Muscle of arm (tissue), 12 donors: ENCODE data around the gene VEZF1. TPM values are rescaled to one million over a fixed set of nuclear protein-coding genes. Genes with fewer than 3 reads are reported as not detected.

Experiments used
- DNase-seq: peaks from one replicate; pipeline ENCODE4 v3.0.0-alpha.2; 2013
- polyA plus RNA-seq, 12 donors: library from polyadenylated mRNA; unstranded; fragments of 120-200 nt; gene quantifications; one replicate each; pipeline ENCODE4 v1.2.1, GENCODE V29; 2013; ENCODE audit not compliant: insufficient read length in 12 of 12

The VEZF1 gene
- polyA plus RNA-seq, 12 donors = 41.1 to 77.1 (median 54.7) TPM; not detected in 1

DNA sequence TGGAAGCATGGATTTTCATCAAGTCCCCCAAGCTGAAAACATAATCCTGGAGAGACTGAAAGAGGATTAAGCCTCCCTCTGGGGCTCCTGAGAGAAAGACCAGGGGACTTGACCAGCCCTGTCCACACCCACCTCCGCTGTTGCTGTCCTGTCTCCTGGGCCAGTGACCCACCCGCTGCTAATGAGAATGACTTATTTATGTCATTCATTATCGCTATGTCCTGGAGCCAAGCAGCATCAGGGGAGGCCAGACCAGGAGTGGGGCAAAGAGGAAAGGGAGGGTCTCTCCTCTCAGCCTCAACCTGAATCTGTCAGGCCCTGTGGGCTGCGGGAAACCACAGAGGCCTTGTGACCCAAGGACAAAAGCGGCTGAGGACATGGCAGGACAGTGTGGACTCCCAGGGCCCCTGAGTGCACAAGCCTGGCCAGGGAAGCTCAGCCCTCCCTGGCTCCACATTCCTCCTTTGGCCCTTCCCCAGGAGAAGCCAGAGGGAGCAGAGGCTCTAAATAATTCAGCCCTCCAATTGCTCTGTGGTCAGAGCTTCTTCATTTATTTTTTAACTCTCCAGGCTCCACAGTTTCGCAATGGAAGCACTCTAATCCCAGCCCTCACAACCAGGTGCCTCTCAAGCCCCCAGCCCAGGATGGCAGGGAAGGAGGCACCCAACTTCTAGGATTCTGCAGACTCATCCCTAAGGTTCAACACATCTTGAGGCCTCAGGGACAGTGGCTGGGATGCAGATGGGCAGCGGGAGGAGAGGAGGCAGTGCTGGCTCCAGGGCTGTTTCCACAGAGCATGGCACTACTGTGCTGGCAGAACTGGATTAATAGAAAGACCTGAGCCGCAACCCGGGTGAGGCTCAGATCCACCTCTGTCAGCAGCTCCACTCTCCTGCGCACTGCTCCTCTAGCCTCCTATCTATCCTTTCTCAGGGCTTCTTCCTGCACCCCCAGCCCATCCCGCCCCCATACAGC lies 51.9 kb downstream of the VEZF1 start:
- peak; percentile 76 for DNase-seq

DNA sequence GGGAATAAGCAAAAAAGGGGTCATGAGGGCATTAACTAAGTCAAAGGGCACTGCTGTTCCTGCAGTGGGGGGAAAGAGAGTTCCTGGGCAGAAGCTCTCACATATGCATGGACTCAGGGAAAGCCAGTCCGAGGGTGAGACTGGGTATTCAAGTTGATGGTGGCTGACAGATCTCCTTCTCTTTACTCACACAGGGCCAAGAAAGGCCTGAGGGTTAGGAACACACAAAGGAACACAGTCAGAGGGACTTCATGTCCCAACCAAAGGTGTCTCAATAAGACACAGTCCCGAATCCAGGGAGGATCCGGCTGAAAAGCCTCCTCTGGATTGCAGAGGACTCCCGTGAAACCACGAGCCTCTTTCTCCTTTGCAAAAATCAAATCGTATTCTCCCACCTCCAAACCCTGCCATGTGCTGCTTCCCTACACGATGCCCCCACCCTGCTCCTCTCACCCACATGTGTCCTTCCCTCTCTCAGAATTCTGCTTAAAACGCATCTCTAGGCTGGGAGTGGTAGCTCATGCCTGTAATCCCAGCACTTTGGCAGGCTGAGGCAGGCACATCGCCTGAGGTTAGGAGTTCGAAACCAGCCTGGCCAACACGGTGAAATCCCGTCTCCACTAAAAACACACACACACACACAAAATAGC lies 56.4 kb downstream of the VEZF1 start:
- no peak for DNase-seq

DNA sequence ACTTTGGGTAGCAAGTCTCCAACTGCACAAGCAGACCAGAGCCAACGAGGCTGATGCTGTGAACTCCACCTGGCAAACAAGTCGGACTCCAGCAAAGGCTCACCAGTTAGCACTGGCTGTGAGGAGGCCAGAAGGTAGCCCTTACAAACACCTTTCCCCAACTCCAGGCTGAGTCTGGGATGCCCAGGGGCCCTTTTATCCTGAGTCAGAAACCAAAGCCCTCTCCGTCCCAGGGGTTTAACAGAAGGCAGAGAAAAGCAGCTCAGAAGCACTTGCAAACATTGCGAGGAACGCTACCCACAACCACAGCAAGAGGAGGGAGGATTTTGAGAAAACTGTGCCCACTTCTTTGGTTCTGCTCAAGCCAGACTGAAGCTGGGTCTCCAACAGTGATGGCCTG lies 57.8 kb downstream of the VEZF1 start:
- DNase-seq = no peak

DNA sequence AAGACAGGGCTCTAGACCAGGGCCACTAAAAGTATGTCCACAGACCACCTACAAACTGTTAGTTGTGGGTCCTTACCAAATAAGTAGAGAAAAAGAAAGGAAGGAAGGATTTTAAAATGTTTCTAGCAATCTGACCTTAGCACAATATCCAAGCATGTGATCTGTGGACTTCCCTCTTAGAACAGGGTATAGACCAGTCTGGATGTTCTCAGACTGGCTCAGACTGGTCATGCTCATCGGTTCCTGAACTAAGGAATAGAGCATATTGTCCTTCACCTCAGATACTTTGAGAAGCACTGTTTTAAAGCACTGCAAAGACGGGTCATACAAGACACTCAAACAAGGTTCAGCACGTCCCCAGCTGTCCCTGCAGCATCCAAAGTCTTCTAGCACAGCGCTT lies 58.7 kb downstream of the VEZF1 start:
- no peak for DNase-seq

DNA sequence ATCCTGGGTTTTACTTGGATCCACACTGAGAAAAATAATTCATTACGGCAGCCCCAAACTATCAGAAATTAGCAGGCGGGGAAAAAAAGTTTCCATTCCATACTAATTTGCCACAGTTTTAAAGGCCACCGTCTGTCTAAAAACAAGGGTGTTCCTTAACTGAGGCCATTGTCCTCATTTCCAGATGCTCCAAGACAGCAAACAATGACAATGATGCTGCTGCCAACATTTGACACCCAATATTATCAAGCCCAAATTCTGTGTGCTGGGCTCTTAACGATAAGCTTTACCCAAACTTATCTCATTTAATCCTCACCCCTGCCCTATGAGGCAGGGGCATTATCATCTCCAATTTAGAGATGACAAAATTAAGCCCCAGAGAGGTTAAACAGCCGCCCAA lies 59.1 kb downstream of the VEZF1 start:
- DNase-seq = no peak

DNA sequence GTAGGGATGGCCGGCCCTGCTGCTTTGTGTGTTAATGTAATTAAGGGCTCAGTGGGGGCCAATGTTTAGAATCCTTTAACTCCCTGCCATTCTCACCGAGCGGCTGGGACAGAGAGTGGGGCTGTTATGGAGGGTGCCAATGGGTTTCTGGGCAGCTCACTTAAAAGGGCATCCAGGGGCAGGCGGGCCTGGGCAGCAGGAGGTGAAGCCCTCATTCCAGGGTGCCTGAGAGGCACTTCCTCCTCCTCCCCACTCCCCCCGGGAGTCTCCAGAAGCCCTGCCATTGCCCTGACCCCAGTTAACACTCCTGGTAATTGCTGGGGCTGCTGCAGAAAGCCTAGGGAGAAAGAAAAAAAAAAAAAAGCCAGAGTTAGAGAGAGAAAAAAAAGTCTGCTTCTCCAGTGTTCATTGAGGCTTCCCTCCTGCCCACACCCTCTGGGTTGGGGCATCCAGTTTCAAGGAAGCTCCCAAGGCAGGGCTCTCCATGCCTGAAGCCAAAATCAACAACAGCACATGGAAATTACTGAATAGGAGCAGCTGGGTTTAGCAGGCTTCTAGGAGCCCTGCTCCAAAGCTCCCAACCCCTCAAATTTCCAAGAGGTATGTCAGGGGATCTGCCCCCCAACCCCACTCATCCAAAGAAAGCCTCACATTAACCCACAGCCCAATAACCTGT lies 60.9 kb downstream of the VEZF1 start:
- no peak for DNase-seq

DNA sequence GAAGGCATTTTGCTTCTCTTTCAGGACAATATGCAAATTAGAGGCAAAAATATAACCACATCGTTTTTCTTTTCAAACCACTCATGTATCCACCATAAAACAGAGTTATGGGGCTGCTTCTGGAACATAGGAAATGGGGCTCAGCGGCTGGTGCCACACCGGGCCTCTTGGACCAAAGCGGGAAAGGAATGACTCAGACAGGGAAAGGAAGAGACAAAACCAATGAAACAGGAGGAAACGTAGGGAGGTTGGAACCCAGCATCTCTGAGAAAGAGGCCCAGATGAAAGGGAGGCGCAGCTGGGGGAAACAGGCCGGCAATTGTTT lies 61.4 kb downstream of the VEZF1 start:
- DNase-seq = no peak

DNA sequence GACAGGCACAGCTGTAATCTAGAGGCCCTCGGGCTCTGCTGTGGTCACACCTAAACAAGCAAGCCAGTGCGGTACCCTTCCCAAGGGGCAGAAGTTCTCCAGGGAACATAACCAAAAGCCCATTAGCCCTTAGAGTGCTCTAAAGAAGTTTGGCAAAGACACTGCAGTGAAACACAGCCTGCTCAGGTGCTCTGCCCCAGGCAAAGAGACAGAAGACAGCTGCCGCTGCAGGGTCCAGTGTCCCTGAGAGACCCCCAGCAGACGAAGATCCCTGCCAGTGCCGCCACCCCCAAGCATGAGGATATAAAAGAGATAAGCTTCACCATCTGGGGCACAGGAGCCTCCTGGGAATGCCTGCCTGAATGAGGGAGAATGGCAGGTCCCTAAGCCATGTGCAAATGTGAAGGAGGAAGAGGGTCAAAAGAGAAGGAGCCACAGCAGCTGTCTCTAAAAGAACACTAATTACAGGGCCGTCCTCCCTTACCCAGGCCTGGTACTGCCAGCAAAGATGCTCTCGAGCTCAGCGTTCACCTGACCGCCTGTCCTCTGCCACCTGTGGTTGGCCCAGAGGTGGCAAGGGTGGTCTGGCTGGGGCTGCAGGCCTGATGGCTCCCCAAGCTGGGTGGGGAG lies 62.6 kb downstream of the VEZF1 start:
- no peak for DNase-seq

DNA sequence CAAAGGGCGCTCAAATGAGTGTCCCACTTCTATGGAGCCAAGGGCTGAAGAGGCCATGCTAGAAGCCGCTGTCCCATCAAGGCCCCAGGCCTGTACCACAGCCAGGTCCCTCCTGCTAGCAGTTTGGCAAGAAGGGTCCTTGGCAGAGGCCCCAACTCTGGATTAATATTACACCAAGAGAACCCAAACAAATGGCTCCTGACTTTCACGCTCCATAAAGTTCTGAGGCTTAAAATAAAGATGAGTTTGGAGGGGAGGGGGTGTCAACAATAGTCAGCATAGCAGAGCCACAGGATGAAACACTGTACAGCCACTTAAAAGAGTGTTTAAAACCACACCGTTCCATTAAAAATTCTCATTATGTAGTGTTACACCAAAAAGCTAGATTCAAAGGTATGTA lies 63.4 kb downstream of the VEZF1 start:
- DNase-seq = no peak

Other genes with a start within 250 kb of the VEZF1 start
- gene CCDC182, start 243.0 kb downstream of the VEZF1 start, polyA plus RNA-seq = not detected
- 10 to 100 TPM in 11 of 12 donors, not detected in 1; 23.4 to 42.0 (median 33.2) TPM for gene MRPS23, start 138.2 kb downstream of the VEZF1 start, polyA plus RNA-seq
- gene CUEDC1, start 32.8 kb downstream of the VEZF1 start, polyA plus RNA-seq = 10 to 100 TPM in 11 of 12 donors, not detected in 1; 39.6 to 81.1 (median 49.1) TPM
- gene SRSF1, start 19.0 kb upstream of the VEZF1 start, polyA plus RNA-seq = 100 to 1,000 TPM in 11 of 12 donors, not detected in 1; 146 to 244 (median 191) TPM
- gene DYNLL2, start 95.2 kb upstream of the VEZF1 start, polyA plus RNA-seq = 10 to 100 TPM in 11 of 12 donors, not detected in 1; 35.1 to 56.8 (median 38.9) TPM
- under 1 TPM in 2 of 12 donors, not detected in 10; 0.04 TPM for gene OR4D1, start 160.1 kb upstream of the VEZF1 start, polyA plus RNA-seq
- not detected for gene OR4D2, start 178.7 kb upstream of the VEZF1 start, polyA plus RNA-seq
- 1 to 10 TPM in 1 of 12 donors, under 1 TPM in 9, not detected in 2; 0.14 to 5.7 (median 0.29) TPM for gene EPX, start 204.5 kb upstream of the VEZF1 start, polyA plus RNA-seq
- gene MKS1, start 231.0 kb upstream of the VEZF1 start, polyA plus RNA-seq = 10 to 100 TPM in 11 of 12 donors, not detected in 1; 11.4 to 25.2 (median 16.4) TPM